Measurements from ENCODE around the gene PTPRM.

The PTPRM gene

GRCh38 chr18:8045160-8045883, 478.2 kb downstream of the PTPRM start:
- H3K36me3 ChIP-seq (ENCODE audit: insufficient read depth, low read length): no peaks in the 10 kb centered on the region
- H2AFZ ChIP-seq (ENCODE audit: low read depth, low read length): no peak overlapping the region
- TF ChIP-seq CTCF (IDR thresholded peaks at IDR 0.05; ENCODE audit: borderline replicate concordance, extremely low read depth, low read length, poor library complexity, severe bottlenecking) (no peak), EZH2 (IDR thresholded peaks at IDR 0.05; ENCODE audit: borderline replicate concordance, low read depth, low read length, severe bottlenecking) (no peak)
- H3K27ac ChIP-seq (ENCODE audit: low read length): no peak overlapping the region
- H4K20me1 ChIP-seq (ENCODE audit: insufficient read depth, low read length): no peaks in the 10 kb centered on the region
- H3K4me2 ChIP-seq (ENCODE audit: insufficient read depth, low read length): no peak overlapping the region
- no peaks in the 10 kb centered on the region for H3K4me1 ChIP-seq (ENCODE audit: insufficient read depth, low read length)
- no peaks in the 10 kb centered on the region for H3K9me3 ChIP-seq (ENCODE audit: insufficient read depth, low read length, severe bottlenecking)
- DNase-seq (no peak), ATAC-seq (ENCODE audit: insufficient read depth, low read depth) (no peak)
- H3K79me2 ChIP-seq (ENCODE audit: insufficient read depth, low read length): no peaks in the 10 kb centered on the region
- no peak overlapping the region for H3K4me3 ChIP-seq (ENCODE audit: low read depth in 1 of 2, low read length in 2 of 2)
- no peak overlapping the region for H3K9ac ChIP-seq (ENCODE audit: low read depth, low read length)
- no peaks in the 10 kb centered on the region for H3K27me3 ChIP-seq (ENCODE audit: insufficient read depth, low read length, poor library complexity)

- ATAC-seq (ENCODE audit: insufficient read depth, low read depth) (no peak), DNase-seq (no peak)
- no peaks in the 10 kb centered on the region for H3K4me1 ChIP-seq (ENCODE audit: insufficient read depth, low read length)
- no peak overlapping the region for H3K9ac ChIP-seq (ENCODE audit: low read depth, low read length)
- no peaks in the 10 kb centered on the region for H3K27me3 ChIP-seq (ENCODE audit: insufficient read depth, low read length, poor library complexity)
- H2AFZ ChIP-seq (ENCODE audit: low read depth, low read length): no peak overlapping the region
- H4K20me1 ChIP-seq (ENCODE audit: insufficient read depth, low read length): no peaks in the 10 kb centered on the region
- TF ChIP-seq CTCF (IDR thresholded peaks at IDR 0.05; ENCODE audit: borderline replicate concordance, extremely low read depth, low read length, poor library complexity, severe bottlenecking): no peak
- no peak for TF ChIP-seq EZH2 (IDR thresholded peaks at IDR 0.05; ENCODE audit: borderline replicate concordance, low read depth, low read length, severe bottlenecking)
- H3K79me2 ChIP-seq (ENCODE audit: insufficient read depth, low read length): no peaks in the 10 kb centered on the region
- no peaks in the 10 kb centered on the region for H3K36me3 ChIP-seq (ENCODE audit: insufficient read depth, low read length)
- H3K9me3 ChIP-seq (ENCODE audit: insufficient read depth, low read length, severe bottlenecking): no peaks in the 10 kb centered on the region
- no peak overlapping the region for H3K4me2 ChIP-seq (ENCODE audit: insufficient read depth, low read length)
- no peak overlapping the region for H3K27ac ChIP-seq (ENCODE audit: low read length)
- H3K4me3 ChIP-seq (ENCODE audit: low read depth in 1 of 2, low read length in 2 of 2): no peak overlapping the region
These were observed 478.8 kb downstream of the PTPRM start for GRCh38 chr18:8045884-8046281.

- Histone ChIP-seq H3K27ac (ENCODE audit: low read length) (no peak overlapping the region), H3K4me2 (ENCODE audit: insufficient read depth, low read length) (no peak overlapping the region), H2AFZ (ENCODE audit: low read depth, low read length) (no peak overlapping the region), H3K79me2 (ENCODE audit: insufficient read depth, low read length) (no peaks in the 10 kb centered on the region), H3K27me3 (ENCODE audit: insufficient read depth, low read length, poor library complexity) (no peaks in the 10 kb centered on the region), H3K4me1 (ENCODE audit: insufficient read depth, low read length) (no peaks in the 10 kb centered on the region), H4K20me1 (ENCODE audit: insufficient read depth, low read length) (no peaks in the 10 kb centered on the region), H3K9me3 (ENCODE audit: insufficient read depth, low read length, severe bottlenecking) (no peaks in the 10 kb centered on the region), H3K4me3 (ENCODE audit: low read depth in 1 of 2, low read length in 2 of 2) (no peak overlapping the region), H3K36me3 (ENCODE audit: insufficient read depth, low read length) (no peaks in the 10 kb centered on the region), H3K9ac (ENCODE audit: low read depth, low read length) (no peak overlapping the region)
- ATAC-seq (ENCODE audit: insufficient read depth, low read depth) (no peak), DNase-seq (no peak)
- no peak for TF ChIP-seq EZH2 (IDR thresholded peaks at IDR 0.05; ENCODE audit: borderline replicate concordance, low read depth, low read length, severe bottlenecking)
- no peak for TF ChIP-seq CTCF (IDR thresholded peaks at IDR 0.05; ENCODE audit: borderline replicate concordance, extremely low read depth, low read length, poor library complexity, severe bottlenecking)
These were observed 479.3 kb downstream of the PTPRM start for GRCh38 chr18:8046441-8046840.

Measured in DND-41 (cell line).